ENCODE measurements around the gene F12. TPM values are rescaled to one million over a fixed set of nuclear protein-coding genes. Genes with fewer than 3 reads are reported as not detected.
"Not testable (repeated sequence)": the region's sequence is repeated elsewhere in the genome, so short reads cannot be mapped to it uniquely, and the experiment has no call there.

F12 gene
- total RNA-seq, 1 experiment from 2014 or later, result 3.2 TPM

DNA sequence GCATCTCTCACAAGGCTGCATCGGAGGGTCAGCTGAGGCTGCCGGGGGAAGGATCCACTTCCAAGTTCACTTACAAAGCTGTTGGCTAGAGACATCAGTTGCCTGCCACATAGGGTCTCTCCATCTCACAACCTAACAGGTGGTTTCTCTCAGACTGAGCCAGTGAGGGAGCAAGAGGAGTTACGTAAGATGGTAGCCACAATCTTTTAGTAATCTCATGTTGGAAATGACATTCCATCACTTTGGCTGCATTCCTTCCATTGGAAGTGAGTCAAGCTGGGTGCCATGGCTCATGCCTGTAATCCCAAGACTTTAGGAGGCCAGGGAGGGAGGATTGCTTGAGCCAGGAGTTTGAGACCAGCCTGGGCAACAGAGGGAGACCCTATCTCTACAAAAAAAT is 9.7 kb upstream of the F12 start:
- no peak for DNase-seq
- Histone ChIP-seq H3K36me3 (replicated peaks; ENCODE audit: control insufficient read depth, insufficient read depth, low read length) (no peaks in the 10 kb centered on the region), H3K4me3 (ENCODE audit: insufficient read depth, low read depth, low read length) (no peak overlapping the region), H3K27me3 (ENCODE audit: control insufficient read depth, insufficient read depth, low read length) (no peaks in the 10 kb centered on the region; the same call in 1 of the 2 replicates)

DNA sequence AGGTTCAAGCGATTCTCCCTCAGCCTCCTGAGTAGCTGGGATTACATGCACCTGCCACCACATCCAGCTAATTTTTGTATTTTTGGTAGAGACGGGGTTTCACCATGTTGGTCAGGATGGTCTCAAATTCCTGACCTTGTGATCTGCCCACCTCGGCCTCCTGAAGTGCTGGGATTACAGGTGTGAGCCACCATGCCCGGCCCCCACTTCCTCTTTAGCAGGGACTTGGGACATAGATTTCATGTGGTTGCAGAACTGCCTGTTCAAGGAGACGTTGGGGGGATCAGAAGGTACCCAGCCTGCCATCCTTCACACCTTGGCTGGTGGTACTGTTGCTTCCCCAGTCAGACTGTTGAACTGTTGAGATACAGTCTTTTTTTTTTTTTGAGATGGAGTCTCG is 7.7 kb upstream of the F12 start:
- not testable (repeated sequence) for H3K27me3 ChIP-seq (ENCODE audit: control insufficient read depth, insufficient read depth, low read length); DNase-seq; H3K4me3 ChIP-seq (ENCODE audit: insufficient read depth, low read depth, low read length); H3K36me3 ChIP-seq (replicated peaks; ENCODE audit: control insufficient read depth, insufficient read depth, low read length)

DNA sequence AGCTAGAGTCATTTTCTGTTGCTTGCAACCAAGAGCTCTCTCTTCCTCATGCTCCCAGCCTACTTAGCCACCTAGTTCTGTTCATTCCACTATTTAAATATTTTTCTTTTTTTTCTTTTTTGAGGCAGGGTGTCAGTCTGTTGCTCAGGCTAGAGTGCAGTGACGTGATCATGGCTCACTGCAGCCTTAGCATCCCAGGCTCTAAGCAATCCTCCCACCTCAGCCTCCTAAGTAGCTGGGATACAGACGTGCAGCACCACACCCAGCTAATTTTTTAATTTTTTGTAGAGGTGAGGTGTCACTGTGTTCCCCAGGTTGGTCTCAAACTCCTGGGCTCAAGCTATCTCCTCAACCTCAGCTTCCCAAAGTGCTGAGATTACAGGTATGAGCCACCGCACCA is 5.1 kb upstream of the F12 start:
- Histone ChIP-seq H3K4me3 (ENCODE audit: insufficient read depth, low read depth, low read length) (no peak overlapping the region), H3K36me3 (replicated peaks; ENCODE audit: control insufficient read depth, insufficient read depth, low read length) (no peaks in the 10 kb centered on the region), H3K27me3 (ENCODE audit: control insufficient read depth, insufficient read depth, low read length) (no peaks in the 10 kb centered on the region; the same call in 1 of the 2 replicates)
- no peak for DNase-seq

DNA sequence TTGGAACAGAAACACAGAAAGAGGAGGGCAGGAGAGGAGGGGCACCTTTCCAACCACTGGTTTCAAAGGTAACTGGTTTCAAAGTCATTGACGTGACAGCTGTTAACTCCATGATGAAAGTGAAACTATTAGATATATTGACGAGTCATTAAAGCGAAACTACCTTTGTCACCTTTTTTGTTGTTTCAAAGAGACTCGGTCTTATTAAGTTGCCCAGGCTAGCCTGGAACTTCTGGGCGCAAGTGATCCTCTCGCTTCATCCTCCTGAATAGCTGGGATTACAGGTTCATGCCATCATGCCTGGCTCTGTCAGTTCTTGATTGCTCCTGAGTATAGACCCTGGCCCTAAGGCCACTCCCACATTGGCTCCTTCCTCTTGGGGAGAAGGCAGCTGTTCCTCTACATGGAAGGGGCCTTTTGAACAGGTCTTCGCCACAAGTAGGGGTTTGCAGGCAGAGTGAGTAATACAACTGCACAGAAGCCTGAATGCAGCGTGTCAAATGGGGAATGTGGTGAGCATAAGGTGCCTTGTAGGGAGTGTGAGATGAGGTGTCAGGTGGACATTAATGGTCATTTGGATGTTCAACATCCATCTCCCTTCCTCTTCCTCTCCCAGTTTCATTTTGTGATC is 3.4 kb upstream of the F12 start:
- Histone ChIP-seq H3K36me3 (replicated peaks; ENCODE audit: control insufficient read depth, insufficient read depth, low read length) (no peaks in the 10 kb centered on the region), H3K4me3 (ENCODE audit: insufficient read depth, low read depth, low read length) (no peak overlapping the region), H3K27me3 (ENCODE audit: control insufficient read depth, insufficient read depth, low read length) (no peaks in the 10 kb centered on the region; the same call in 1 of the 2 replicates)
- no peak for DNase-seq

DNA sequence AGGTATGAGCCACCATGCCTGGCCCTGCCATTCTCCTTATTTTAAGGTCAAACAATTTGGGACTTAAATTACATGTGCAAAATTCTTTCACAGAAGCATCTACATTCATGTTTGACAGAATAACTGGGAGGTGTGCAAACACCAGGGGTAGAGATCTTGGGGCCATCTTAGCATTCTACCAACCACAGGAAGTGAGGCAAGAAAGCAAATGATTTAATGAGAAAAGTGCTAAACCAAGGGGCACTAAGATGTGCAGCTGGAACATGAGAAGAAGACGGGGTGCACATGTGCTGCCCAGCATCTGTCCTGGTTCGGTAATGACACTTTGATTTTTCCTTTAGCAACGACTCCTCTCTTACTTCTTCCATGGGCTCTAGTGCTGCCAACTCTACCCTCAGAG is 1.2 kb upstream of the F12 start:
- H3K4me3 ChIP-seq (ENCODE audit: insufficient read depth, low read depth, low read length), result no peak overlapping the region
- no peaks in the 10 kb centered on the region for H3K36me3 ChIP-seq (replicated peaks; ENCODE audit: control insufficient read depth, insufficient read depth, low read length)
- peaks cover 7% of the 10 kb centered on the region for H3K27me3 ChIP-seq (ENCODE audit: control insufficient read depth, insufficient read depth, low read length)
- no peak for DNase-seq

DNA sequence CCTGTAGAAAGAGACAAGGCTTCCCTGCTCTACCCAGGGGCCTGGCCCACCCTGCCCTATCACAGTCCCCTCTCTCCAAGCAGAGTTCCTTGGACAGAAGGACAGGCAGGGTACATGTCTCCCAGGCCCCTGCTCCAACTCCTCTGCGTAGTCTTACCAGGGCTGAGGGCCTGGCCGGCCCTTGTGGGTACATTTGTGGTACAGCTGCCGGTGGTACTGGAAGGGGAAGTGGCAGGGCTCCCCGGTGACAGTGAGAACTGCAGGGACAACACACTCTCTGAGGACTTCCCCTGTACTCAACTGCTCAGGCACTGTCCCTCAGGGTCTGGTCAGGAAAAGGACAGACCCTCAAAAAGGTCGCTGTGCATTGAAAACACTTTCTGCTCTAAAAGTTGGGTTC is 3.6 kb downstream of the F12 start:
- no peak for DNase-seq
- Histone ChIP-seq H3K36me3 (replicated peaks; ENCODE audit: control insufficient read depth, insufficient read depth, low read length) (no peaks in the 10 kb centered on the region), H3K4me3 (ENCODE audit: insufficient read depth, low read depth, low read length) (no peak overlapping the region), H3K27me3 (ENCODE audit: control insufficient read depth, insufficient read depth, low read length) (peaks cover 51% of the 10 kb centered on the region)

DNA sequence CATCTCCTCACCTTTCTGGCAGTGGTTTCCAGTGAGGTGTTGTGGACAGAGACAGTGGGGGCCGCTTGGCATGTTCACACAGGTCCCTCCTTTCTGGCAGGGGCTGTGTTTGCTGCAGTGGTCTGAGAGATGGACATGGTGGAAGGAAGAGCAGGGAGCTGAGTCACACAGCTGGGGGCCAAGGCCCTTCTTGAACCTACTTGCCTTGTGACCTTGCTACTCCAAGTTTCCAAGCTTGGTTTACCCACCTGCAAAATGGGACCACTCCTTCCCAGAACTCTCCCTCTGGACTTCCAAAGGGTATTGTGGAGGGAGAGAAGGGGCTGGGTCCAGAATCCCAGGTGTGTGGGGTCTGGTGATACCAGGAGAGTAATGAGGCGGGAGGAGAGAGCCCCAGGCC is 4.1 kb downstream of the F12 start:
- Histone ChIP-seq H3K36me3 (replicated peaks; ENCODE audit: control insufficient read depth, insufficient read depth, low read length) (no peaks in the 10 kb centered on the region), H3K4me3 (ENCODE audit: insufficient read depth, low read depth, low read length) (no peak overlapping the region), H3K27me3 (ENCODE audit: control insufficient read depth, insufficient read depth, low read length) (peaks cover 51% of the 10 kb centered on the region)
- DNase-seq, result no peak

DNA sequence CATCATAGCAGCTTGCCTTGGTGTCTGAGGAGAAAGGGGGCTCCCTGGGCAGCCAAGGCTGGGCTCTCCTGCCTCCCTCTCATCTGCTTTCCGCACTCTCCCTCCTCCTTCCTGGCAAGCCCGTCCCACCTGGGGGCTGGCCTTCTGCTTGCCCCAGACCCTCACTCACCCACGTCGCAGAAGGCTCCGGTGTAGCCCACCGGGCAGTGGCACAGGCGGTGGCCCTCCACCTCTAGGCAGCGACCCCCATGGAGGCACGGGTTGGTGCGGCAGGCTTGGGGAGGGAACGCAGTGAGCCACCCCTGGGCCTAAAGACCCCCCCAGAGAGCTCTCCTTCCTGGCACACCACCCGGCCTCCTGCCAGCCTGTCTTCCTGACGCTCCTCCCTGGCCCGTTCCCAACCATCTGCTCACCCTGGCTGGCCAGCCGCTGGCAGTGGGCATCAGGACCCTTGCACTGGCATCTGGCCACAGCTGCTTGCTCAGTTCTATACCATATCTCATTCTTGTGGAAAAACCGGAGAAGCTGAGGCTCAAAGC is 4.7 kb downstream of the F12 start:
- Histone ChIP-seq H3K27me3 (ENCODE audit: control insufficient read depth, insufficient read depth, low read length) (peaks cover 51% of the 10 kb centered on the region), H3K4me3 (ENCODE audit: insufficient read depth, low read depth, low read length) (peak overlapping the region; percentile 60), H3K36me3 (replicated peaks; ENCODE audit: control insufficient read depth, insufficient read depth, low read length) (no peaks in the 10 kb centered on the region)
- DNase-seq, result peak; percentile 88

DNA sequence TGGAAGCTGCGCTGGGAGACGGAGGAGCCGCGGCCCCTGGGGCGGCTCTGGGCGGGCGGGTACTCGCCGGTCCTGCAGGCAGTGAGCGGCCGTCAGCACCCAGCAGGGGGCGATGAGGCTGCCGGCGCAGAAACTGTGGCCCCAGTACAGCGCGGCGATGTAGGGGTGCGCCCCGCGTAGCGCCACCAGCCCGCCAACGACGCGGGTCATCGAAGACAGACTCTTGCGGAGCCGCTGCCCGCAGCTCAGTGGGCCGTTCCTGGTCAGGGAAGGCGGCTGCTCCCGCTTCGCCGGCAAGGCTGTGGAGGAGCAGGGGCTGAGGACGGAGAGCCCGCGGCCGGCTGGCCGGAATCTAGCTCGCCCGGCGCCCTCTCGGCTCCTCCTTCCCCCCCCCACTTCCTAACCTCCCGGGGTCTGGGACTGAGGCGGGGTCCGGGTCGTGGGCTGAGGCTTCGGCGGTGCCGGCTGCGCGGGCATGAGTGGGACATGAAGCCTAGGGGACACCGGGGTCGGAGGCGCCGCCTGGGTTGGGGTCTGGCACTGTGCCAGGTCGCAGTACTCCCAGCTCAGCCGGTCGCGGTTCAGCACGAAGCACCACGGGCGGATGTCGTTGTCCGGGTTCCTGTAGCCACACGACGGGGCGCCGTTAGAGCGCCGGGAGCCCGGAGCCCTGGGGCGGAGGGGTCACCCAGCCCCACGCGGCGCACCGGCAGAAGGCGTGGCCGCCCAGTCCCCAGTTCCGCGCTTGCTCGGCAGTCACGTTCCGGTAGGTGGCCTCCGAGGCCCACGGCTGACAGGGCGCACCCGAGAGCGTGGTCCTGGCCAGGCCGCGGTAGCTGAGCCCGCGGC is 5.3 kb downstream of the F12 start:
- Histone ChIP-seq H3K36me3 (replicated peaks; ENCODE audit: control insufficient read depth, insufficient read depth, low read length) (no peaks in the 10 kb centered on the region), H3K27me3 (ENCODE audit: control insufficient read depth, insufficient read depth, low read length) (peaks cover 51% of the 10 kb centered on the region), H3K4me3 (ENCODE audit: insufficient read depth, low read depth, low read length) (peak overlapping the region; percentile 60)
- peak; percentile 93 for DNase-seq

DNA sequence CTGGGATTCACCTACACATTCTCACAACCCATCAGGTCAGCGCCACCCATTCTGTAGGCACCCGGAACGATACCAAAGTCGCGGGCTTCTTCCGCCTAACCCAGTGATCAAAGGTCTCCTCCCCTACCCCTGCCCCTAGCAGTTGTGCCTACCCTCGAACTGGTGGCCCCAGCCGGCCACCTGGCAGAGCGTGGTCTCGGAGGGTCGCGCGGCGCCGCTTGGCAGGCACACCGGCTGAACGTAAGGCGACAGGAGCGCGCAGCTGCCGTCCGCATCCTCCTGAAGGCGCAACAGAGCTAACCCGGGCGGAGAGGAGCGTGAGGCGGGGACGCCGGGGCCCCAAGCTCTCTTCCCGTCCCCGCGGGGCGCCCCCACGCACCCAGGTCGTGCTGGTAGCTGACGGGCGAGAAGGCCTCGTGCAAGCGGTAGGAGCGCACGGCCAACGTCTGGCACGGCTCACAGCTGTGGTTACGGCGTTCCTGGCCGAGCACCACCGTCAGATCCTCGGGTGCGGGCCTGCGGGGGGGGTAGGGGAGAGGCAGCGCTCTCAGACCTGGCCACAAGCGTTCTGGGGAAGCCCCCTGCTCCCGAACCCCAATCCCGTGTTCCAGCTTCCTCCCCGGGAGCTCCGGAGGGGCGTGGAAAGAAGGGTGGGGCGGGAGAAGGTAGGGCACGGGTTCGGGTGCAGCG is 6.1 kb downstream of the F12 start:
- Histone ChIP-seq H3K27me3 (ENCODE audit: control insufficient read depth, insufficient read depth, low read length) (peaks cover 51% of the 10 kb centered on the region), H3K4me3 (ENCODE audit: insufficient read depth, low read depth, low read length) (peak overlapping the region; percentile 60), H3K36me3 (replicated peaks; ENCODE audit: control insufficient read depth, insufficient read depth, low read length) (no peaks in the 10 kb centered on the region)
- peak; percentile 86 for DNase-seq

DNA sequence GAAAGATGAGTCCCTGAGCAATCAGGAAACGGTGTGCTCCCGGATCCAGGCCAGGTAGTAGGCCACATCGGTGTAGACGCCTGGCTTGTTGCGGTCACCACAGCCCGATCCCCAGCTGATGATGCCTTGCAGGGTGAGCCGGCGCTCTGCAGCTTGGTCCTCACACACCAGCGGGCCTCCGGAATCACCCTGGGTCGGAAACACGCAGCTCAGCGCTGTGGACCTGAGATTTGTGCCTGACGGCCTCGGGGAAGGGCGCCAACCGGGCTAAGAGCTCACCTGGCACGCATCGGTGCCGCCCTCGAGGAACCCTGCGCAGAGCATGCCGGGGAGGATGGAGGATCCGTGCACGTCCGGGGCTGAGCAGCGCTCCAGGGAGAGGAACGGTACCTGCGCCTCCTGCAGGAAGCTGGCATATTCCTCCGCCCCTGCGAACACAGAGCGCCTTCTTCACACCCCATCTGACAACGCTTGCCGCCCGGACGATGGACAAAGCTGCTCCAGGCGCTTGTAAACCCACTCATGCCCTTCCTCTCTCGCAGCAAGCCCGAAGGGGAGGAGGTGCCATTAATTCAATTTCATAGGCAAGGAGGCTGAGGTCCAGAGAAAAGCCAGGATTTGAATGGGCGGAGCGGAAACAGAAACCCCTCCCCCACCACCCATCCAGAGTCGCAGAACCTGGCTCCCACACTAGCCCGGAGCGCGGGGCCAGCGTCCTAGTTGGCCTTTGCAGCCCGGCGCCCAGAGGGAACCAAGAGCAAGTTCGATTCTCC is 6.9 kb downstream of the F12 start:
- peaks cover 51% of the 10 kb centered on the region for H3K27me3 ChIP-seq (ENCODE audit: control insufficient read depth, insufficient read depth, low read length)
- H3K36me3 ChIP-seq (replicated peaks; ENCODE audit: control insufficient read depth, insufficient read depth, low read length), result no peaks in the 10 kb centered on the region
- DNase-seq, result peak; percentile 96
- peak overlapping the region; percentile 60 for H3K4me3 ChIP-seq (ENCODE audit: insufficient read depth, low read depth, low read length)

DNA sequence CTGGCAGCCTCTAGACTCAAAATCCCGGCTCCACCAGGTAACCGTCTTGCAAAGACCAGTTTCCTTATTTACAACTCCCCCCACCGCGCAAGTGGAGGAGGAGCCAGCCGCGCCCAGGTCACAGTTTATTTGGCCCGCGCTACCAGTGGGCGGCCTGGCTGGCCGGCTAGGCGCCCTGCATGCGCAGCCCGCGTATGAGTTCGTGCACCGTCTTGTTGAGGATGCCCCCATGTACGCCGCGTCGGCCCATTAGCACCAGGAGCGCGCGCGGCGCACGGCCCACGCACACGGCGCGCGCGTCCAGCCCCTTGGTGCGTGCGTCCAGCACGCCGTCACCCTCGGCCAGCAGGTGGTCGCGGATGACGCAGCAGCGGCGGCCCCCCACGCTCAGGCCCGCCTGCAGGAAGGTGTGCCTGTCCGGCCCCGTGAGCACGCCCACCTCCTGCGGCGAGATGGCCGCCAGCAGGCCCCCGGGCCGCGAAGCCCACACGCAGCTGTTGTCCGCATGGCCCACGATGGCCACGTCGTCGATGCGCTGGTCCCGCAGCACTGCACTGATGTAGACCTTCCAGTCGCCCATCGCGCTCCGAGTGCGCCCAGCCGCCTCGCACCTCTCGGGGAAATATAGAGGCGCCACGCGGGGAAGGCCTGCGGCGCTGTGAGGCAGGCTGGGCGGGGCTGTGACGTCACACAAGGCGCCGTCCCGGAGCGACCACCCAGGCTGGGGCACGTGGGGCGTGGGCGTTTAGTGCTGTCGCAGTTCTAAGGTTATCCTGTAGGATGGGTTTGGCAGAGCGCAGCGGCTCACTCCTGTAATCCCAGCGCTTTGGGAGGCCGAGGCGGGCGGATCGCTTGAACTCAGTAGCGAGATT is 9.1 kb downstream of the F12 start, which contains the start of gene PFN3:
TSS of gene PFN3 (minus strand) at position 665 of the 872 bp plus-strand sequence. CDS start at position 580, 85 bp downstream.
- peak; percentile 73 for DNase-seq
- H3K36me3 ChIP-seq (replicated peaks; ENCODE audit: control insufficient read depth, insufficient read depth, low read length), result no peaks in the 10 kb centered on the region
- peaks cover 41% of the 10 kb centered on the region for H3K27me3 ChIP-seq (ENCODE audit: control insufficient read depth, insufficient read depth, low read length)
- H3K4me3 ChIP-seq (ENCODE audit: insufficient read depth, low read depth, low read length), result no peak within 1 kb of the TSS

DNA sequence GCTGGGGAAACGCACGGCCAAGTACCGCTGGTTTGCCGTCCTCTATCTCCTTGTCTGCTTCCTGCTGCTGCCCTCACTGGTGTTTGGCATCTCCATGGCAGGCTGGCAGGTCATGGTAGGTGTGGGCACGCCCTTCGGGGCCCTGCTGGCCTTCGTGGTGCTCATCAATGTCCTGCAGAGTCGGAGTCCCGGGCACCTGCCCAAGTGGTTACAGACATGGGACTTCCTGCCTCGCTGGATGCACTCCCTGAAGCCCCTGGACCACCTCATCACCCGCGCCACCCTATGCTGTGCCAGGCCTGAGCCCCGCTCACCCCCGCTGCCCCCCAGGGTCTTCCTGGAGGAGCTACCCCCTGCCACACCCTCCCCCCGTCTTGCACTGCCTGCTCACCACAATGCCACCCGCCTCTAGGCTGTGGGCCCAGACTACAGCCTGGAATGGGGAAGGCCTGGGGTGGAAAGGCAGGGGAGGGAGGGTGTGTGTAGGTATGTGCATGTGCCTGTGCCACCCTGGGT is 11.4 kb downstream of the F12 start:
- H3K36me3 ChIP-seq (replicated peaks; ENCODE audit: control insufficient read depth, insufficient read depth, low read length), result no peaks in the 10 kb centered on the region
- H3K27me3 ChIP-seq (ENCODE audit: control insufficient read depth, insufficient read depth, low read length), result peaks cover 18% of the 10 kb centered on the region

More for the DNA sequence above, 11.4 kb downstream of the F12 start:
- DNase-seq, result no peak
- H3K4me3 ChIP-seq (ENCODE audit: insufficient read depth, low read depth, low read length), result no peak overlapping the region

Measured in H7 (cell line).